ENCODE data around the gene TOMM20.
A peak's percentile ranks its signal among the peaks of the same experiment; 100 is the strongest.

TOMM20 gene

DNA sequence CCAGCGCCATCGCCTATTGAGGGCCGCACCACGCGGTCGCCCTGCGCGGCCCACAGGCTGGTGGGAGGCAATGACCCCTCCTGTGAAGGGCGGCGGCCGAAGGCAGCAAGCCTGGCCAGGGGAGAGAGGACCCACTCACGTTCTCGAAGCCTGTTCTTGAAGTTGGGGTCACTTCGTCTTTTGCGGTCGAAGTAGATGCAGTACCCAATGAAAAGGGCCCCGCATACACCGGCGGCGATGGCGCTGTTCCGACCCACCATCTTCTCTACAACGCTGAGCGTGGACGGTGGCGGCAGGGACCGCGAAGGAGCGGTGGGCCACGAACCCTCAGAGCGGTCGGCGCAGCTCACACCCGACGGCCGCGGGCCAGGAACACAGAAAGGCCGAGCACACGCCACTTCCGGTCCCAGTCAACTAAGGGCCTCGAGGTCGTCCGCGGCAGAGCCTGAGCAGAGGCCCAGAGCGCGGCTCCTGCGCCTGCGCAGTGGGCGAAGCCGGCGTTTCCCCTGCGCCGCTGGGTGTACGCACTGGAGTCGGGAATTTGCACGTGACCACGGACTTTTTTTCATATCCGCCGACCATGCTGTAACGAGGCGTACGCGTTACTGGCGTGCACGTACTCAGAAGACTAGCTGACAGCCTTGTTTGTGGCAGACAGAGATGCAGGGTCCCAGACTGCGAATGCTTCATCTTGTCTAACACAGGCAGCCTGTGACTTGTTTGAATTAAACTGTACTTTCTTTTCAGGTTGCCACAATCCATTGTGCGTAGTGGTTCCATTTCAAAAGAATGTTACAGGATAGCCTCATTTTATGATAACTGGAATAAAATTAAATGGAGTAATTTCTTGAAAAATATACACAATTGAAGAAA is at the start of gene TOMM20:
Gene TOMM20 (minus strand): TSS at position 382 of the 873 bp plus-strand sequence. CDS start 122 bp downstream, at position 260.
- Histone ChIP-seq H3K9me3 (ENCODE audit: severe bottlenecking) (no peaks in the 10 kb centered on the region), H3K36me3 (peaks cover 78% of the 10 kb centered on the region), H3K27me3 (ENCODE audit: insufficient read depth, low read depth, severe bottlenecking) (no peaks in the 10 kb centered on the region), H3K4me3 (ENCODE audit: low read depth, low read length) (peak within 1 kb of the TSS; percentile 97), H3K27ac (peak within 1 kb of the TSS; percentile 92)
- TF ChIP-seq, protein P1, sequence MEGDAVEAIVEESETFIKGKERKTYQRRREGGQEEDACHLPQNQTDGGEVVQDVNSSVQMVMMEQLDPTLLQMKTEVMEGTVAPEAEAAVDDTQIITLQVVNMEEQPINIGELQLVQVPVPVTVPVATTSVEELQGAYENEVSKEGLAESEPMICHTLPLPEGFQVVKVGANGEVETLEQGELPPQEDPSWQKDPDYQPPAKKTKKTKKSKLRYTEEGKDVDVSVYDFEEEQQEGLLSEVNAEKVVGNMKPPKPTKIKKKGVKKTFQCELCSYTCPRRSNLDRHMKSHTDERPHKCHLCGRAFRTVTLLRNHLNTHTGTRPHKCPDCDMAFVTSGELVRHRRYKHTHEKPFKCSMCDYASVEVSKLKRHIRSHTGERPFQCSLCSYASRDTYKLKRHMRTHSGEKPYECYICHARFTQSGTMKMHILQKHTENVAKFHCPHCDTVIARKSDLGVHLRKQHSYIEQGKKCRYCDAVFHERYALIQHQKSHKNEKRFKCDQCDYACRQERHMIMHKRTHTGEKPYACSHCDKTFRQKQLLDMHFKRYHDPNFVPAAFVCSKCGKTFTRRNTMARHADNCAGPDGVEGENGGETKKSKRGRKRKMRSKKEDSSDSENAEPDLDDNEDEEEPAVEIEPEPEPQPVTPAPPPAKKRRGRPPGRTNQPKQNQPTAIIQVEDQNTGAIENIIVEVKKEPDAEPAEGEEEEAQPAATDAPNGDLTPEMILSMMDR (IDR thresholded peaks at IDR 0.05; ENCODE audit: low read depth, low read length): no peak
- peak; percentile 100 for DNase-seq

DNA sequence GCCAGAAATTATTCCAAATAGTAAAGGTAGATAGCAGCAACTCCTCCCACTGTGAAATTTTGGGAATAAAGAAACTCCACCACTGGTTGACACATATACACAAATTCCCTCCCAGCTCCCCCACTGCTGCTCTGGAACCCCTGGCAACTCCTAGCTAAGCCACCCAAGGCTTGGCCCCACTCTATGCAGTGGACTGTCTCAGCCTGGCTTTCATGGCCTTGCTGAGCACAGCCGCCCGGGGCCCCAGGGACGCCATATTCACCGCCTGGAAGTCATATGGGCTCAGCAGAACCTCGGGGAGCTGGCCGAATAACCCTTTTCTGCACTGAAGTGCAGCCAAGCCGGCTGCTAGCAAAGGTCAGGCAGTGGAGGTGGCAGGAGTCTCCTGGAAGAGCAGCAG is 47.8 kb upstream of the TOMM20 start:
- Histone ChIP-seq H3K27me3 (ENCODE audit: insufficient read depth, low read depth, severe bottlenecking) (no peaks in the 10 kb centered on the region), H3K36me3 (peaks cover 84% of the 10 kb centered on the region), H3K27ac (no peak overlapping the region), H3K4me3 (ENCODE audit: low read depth, low read length) (no peak overlapping the region), H3K9me3 (ENCODE audit: severe bottlenecking) (no peaks in the 10 kb centered on the region)
- TF ChIP-seq, protein P1 (IDR thresholded peaks at IDR 0.05; ENCODE audit: low read depth, low read length): no peak
- DNase-seq: no peak

DNA sequence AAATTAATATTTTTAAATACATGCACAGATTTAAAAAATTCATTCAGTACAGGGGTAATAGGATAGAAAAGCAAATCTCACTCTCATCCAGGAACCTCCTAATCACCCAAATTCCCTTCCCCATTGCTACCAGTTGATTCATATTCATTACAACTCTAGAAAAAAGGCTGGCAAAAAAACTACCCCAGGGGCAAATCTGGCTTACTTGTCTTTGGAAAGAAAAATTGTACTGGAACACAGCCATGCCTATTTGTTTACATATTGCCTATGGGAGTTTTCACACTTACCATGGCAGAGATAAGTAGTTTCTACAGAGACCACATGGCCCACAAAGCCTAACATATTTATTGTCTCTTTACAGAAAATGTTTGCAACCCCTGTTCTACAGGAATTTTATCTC is 41.3 kb upstream of the TOMM20 start:
- no peaks in the 10 kb centered on the region for H3K27me3 ChIP-seq (ENCODE audit: insufficient read depth, low read depth, severe bottlenecking)
- DNase-seq: no peak
- H3K36me3 ChIP-seq: peaks cover 66% of the 10 kb centered on the region
- TF ChIP-seq, protein P1 (IDR thresholded peaks at IDR 0.05; ENCODE audit: low read depth, low read length): no peak
- no peak overlapping the region for H3K4me3 ChIP-seq (ENCODE audit: low read depth, low read length)
- H3K9me3 ChIP-seq (ENCODE audit: severe bottlenecking): no peaks in the 10 kb centered on the region
- H3K27ac ChIP-seq: no peak overlapping the region

DNA sequence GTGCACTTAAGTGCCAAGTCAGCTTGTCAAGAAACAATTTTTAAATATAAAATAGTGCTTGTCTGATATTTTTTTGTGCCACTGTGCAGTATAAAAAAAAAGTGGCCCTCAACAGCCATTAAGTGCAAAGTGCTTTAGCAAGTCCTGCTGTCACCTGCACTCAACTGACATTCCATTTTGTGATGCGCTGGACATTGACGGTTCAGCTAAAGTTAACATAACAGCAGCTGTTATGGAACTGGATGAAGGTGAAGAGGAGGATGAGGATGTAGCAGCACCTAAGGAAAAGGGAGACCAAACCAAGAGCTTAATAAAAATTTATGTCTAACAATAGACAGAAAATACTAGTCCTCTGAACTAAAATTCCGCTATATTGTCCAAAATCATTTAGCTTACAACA is 39.7 kb upstream of the TOMM20 start:
- no peak overlapping the region for H3K4me3 ChIP-seq (ENCODE audit: low read depth, low read length)

DNA sequence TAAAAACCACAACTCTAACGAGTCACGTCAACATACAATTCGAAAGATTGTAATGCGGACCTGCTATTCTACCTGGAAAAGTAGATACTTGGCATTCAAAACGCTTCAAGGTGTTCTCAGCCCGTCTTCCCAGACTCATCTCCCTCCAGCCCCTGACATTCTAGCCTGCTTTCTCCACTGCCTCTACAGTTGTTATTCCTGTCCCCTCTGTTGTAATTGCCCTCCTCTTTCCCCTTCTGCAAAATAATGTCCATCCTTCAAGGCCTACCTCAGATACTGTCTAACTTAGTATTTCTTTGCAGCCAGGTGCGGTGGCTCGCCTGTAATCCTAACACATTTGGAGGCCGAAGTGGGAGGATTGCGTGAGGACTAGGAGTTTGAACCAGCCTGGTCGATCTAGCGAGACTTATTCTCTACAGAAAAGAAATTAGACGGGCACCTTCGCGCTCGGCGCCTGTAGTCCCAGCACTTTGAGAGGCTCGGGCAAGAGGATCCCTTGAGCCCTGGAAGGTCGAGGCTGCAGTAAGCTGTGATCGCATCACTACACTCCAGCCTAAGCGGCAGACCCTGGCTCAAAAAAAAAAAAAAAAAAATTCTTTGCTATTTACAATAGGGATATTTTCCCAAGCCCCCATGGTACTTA is 33.2 kb upstream of the TOMM20 start:
- peaks cover 39% of the 10 kb centered on the region for H3K36me3 ChIP-seq
- no peaks in the 10 kb centered on the region for H3K27me3 ChIP-seq (ENCODE audit: insufficient read depth, low read depth, severe bottlenecking)
- TF ChIP-seq, protein P1 (IDR thresholded peaks at IDR 0.05; ENCODE audit: low read depth, low read length): no peak
- DNase-seq: no peak
- no peaks in the 10 kb centered on the region for H3K9me3 ChIP-seq (ENCODE audit: severe bottlenecking)
- H3K27ac ChIP-seq: peak overlapping the region; percentile 76
- peak overlapping the region; percentile 63 for H3K4me3 ChIP-seq (ENCODE audit: low read depth, low read length)

More for the DNA sequence above, 39.7 kb upstream of the TOMM20 start:
- Histone ChIP-seq H3K9me3 (ENCODE audit: severe bottlenecking) (no peaks in the 10 kb centered on the region), H3K27ac (no peak overlapping the region), H3K27me3 (ENCODE audit: insufficient read depth, low read depth, severe bottlenecking) (no peaks in the 10 kb centered on the region), H3K36me3 (peaks cover 53% of the 10 kb centered on the region)
- DNase-seq: no peak
- TF ChIP-seq, protein P1 (IDR thresholded peaks at IDR 0.05; ENCODE audit: low read depth, low read length): no peak

All from WERI-Rb-1 (cell line).